HG03139 (cell line): ENCODE measurements around the gene NHSL2.

Experiments
- ATAC-seq: cut with Tn5 transposase; IDR thresholded peaks from one replicate; pipeline ENCODE4 v1.9.1; 2021; ENCODE audit not compliant: unreplicated experiment

NHSL2 gene

DNA sequence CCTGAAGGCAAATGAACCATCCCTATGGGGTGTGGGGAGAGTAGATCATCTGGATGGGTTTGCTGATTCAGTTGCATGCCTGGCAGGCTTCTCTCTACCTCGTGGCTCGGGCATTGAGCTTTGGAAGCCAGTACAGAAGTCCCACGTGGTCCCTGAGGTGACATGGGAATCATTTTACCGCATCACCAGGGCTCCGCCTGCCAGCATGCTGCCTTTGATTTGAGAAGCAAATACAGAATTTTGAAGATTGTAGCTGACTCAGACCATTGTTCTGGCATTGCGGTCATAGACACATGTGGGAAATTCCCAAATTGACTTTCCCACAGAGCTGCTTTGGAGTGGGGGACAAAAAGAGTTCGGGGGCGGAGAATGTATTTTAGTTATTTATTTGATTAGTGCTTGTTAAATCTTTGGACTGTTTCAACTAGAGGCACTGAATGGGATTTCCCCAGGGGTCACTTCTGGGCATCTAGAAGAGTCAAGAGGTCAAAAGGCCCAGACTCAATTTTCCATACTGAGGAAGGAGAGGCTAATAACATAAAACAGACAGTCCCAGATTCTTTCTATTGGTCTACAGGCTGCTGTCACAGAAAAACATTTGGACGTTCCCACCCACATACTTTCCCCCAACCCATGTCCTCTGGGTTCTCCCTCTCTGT is 79.3 kb downstream of the NHSL2 start:
- no peak for ATAC-seq

DNA sequence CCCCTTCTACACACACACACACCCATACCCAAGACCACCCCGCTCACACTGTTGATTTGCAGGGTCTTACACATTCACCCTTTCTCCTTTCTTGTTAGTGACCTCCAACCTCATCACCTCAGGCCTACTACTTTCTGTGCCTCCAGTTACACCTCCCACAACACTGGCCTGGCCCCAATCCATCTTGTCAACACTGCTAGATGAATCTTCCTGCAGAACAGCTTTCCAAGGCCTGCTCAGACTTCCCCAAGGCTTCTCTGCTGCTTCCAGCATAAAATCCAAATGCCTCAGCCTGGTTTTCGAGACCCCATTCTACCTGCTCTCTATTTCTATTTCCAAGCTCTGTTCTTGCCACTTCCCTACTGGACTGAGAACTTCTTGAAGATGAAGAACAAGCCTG is 79.9 kb downstream of the NHSL2 start:
- no peak for ATAC-seq

DNA sequence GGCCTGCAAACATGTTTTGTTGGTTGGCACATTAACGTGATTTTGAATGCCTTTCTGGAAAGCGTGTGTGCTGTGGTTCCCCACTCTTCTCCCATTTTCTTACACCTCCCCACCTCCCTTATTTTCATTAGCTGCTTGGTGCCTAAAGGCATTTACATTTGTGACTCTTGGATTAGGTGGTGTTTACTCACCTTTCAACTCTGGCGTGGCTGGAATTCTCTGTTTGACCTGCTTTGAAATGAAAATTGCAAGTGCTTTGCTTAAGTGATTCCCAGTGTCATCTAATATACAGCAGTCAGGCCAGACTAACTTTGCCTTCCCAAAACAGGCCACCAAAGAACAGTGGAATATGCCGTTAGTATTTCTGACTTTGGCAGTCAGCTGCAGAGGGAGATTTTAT is 80.5 kb downstream of the NHSL2 start:
- ATAC-seq, result no peak

DNA sequence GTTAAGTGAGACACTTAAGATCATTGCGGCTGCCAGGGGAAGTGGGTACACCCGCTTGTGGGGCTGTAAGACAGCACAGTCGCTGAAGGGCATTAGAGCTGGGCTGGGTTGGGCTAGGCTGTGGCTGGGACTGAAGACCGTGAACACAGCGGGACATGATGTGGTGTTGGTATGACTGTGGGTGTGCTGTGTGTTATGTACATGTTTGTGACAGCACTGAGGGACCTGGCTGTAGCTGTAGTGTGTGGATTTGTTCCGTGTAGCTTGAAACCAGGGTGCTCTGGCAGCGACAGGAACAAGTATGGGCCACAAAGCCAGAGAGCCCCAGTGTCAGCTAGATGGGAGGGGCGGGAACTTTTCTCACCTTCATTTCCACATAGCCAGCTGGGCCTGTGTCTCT is 82.1 kb downstream of the NHSL2 start:
- no peak for ATAC-seq

GRCh38 chrX:71993371-71993770 is 82.7 kb downstream of the NHSL2 start:
- ATAC-seq, result no peak

DNA sequence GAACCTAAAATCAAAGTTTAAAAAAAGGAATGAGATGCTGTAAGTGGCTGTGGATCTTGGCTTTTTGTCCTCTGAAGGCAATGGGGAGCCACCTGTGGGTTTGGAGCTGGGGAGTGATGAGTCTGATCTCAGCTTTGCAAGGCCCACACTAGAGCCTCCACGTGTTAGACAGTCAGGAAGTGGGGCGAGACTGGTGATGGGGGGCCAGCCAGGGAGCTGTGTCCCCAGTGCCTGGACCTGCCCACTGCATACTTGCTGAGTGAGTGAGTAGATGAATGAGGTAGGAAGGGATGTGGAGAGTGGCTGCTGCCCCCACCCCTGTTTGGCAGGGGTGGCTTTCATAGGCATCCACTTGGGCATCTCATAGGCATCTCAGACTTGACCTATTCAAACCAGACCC is 84.0 kb downstream of the NHSL2 start:
- ATAC-seq, result no peak

- ATAC-seq, result no peak
Observed at GRCh38 chrX:71995122-71995521, 84.5 kb downstream of the NHSL2 start.

- ATAC-seq, result no peak
Observed at GRCh38 chrX:71996136-71996535, 85.5 kb downstream of the NHSL2 start.

GRCh38 chrX:71996826-71997225 is 86.2 kb downstream of the NHSL2 start:
- ATAC-seq, result no peak

- ATAC-seq, result no peak
Observed at GRCh38 chrX:71997320-71997719, 86.7 kb downstream of the NHSL2 start.

GRCh38 chrX:71998836-71999509 is 88.3 kb downstream of the NHSL2 start:
- no peak for ATAC-seq

GRCh38 chrX:71999535-71999934 is 88.9 kb downstream of the NHSL2 start:
- no peak for ATAC-seq

DNA sequence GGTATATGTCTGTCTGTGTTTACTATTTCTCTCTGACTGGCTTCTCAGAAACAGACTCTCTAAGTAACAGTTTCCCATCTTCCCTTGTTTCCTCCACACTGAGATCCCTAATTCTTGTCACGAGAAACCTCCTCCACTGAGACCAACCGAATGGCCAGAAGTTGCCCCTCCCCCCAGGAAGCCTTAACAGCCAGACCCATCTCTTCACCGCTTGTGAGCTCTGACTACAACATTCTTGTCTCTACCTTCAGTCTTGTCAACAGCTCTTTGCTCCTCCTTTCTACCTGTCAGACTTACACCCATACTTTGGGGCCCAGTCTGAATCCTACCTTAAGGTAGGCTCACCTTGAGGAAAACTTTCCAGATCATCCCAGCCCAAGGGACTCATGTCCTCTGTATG is 90.8 kb downstream of the NHSL2 start:
- no peak for ATAC-seq

DNA sequence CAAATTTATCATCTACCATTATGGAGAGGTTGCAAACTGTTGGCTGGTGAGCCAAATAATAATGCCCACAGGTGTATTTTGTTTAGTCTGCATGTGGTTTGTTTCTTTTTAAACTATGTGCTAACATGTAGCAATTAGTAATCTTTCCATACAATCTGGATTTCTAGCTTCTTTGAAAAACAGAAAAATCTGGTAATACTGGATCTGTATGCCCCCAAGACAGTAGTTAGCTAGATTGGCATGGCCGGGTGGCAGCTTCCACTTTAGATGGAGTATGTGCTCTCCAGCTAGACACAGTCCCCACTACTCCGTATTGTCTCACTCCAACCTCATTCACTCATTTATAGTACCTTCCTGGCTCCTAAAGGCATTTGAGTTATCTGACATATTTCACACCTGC is 91.3 kb downstream of the NHSL2 start:
- no peak for ATAC-seq

- no peak for ATAC-seq
Observed at GRCh38 chrX:72002875-72003274, 92.2 kb downstream of the NHSL2 start.

DNA sequence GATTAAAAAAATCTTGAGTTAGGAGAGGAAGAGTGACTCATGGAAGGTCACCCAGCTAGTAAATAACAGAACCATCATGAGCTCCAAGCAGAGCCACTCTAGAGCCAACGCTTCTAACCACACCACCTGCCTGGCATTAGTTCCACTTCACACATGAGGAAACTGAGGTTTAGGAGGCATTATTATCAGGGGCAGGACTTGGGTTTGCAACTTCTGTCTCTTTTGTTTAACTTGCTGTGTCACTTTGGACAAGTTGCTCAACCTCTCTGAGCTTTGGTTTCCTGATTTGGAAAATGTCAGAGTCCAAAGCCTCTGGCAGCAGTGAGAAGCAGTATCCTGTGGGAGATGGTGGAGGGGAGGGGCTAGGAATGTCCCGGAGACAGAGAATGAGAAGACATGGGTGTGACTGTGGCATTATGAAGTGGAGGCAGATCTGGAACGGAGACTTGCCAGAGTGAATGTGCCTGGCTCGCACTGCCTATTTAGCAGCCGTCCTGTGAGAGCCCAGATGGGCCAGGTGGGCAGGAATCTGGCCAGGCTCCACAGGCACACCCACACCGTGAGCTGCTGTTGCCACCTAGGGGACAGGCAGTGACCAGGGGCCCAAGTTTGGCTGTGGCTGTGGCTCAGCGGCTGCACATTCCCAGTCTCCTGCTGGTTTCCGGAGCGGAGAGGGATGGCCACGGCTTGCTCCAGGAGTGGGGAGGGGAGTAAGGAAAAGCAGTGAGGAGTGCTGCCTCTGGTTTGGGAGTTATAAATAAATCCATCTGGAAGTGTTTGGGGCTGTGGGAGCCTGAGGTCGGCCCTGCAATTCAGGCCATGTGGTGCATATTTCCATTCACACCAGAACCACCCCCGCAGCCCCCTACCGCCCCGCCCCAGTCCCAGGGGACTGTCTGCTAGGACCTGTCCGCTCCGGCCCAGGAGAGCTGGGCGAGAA is 93.4 kb downstream of the NHSL2 start:
- ATAC-seq, result no peak

DNA sequence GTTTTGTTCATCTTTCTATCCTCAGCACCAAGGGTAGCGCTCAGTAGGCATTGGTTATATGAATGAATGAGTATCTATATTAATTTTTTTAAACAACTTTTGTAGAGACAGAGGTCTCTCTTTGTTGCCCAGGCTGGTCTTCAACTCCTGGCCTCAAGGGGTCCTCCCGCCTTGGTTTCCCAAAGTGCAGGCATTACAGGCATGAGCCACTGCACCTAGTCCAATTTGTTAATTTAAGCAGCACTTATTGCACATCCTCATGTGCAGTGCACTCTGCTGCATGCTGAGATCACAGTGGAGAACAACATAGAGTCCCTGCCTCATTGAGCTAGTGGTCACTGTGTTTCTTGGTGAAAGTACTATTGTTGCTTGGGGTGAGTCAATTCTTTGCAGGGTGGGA is 94.4 kb downstream of the NHSL2 start:
- no peak for ATAC-seq

DNA sequence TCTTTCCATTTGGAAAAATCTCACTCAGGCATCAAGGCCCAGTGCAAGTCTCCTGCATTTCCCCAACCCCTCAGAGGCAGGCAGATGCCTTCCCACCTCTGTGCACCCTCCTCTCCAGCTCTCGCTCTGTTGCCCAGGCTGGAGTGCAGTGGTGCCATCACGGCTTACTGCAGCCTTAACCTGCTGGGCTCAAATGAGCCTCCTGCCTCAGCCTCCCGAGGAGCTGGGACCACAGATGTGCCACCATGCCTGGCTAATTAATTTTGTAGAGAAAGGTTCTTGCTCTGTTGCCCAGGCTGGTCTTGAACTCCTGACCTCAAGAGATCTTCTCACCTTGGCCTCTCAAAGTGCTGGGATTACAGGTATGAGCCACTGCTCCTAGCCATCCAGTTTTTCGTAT is 95.8 kb downstream of the NHSL2 start:
- ATAC-seq, result no peak

DNA sequence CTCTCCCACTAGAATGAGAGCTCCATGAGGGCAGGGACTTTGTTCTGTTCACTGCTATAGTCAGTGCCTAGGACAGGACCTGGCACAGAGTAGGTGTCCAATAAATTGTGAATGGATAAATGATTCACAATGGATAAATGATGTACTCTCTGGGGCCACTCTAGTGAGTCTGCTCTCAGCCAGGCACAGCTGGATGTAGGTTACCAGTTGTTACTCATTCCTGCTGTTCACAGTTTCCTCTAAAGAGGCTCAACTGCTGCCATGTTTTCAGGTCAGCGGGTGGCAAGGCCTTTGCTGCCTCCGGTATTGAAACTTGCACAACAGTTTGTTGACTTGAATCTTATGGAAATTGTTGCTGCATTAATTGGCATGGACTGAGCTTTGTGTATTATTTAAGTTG is 99.1 kb downstream of the NHSL2 start:
- no peak for ATAC-seq

DNA sequence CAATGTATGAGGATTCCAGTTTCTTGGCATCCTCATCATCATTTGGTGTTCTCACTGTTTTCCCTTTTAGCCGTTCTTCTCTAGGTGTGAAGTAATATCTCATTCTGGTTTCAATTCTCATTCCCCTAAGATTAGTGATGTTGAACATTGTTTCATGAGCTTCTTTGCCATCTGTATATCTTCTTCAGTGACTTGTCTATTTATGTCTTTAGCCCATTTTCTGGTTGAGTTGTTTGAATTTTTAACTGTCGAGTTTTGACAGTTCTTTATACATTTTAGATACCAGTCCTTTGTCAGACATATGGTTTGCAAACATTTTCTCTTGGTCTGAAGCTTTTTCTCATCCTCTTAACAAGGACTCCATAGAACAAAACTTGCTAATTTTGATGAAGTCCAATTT is 101.1 kb downstream of the NHSL2 start:
- ATAC-seq, result no peak

DNA sequence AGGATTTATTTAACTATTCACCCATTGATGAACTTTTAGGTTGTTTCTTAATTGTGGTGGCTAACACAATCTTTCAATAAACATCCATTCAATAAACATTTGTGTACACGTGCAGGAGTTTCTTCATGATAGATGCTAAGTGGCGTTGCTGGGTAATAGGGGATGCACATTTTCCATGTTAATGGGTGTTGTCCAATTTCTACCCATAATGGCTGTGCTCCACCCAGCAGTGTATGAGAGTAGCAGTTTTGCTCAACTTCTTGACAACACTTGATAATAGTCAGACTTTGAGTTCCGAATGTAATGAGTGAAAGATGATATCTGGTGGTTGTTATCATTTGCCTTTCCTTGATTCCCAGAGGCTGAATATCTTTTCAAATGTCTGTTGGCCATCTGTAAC is 104.7 kb downstream of the NHSL2 start:
- ATAC-seq, result no peak
